ENCODE measurements around the gene ITGBL1.

ITGBL1 gene

DNA sequence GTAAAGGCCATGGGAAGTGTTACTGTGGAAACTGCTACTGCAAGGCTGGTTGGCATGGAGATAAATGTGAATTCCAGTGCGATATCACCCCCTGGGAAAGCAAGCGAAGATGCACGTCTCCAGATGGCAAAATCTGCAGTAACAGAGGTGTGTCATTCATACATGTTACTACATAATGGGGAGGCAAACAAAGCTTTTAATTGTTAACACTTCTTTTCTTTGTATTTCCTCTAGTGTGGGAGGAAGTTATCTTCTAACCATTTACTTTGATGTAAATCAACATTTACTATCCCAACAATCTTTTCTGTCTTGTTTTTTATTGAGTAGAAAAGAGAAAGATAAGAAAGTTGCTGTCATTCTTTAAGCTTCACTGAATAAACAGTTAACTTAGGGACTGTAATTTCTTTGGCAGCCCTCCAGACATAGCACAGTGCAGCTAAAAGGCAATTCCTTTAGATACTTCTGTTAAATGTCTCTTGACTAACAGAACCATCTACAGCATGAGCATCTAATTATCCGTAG, 126.9 kb downstream of the ITGBL1 start:
- no peak overlapping the region for H3K4me3 ChIP-seq (ENCODE audit: low read depth, low read length)
- TF ChIP-seq, protein P1, sequence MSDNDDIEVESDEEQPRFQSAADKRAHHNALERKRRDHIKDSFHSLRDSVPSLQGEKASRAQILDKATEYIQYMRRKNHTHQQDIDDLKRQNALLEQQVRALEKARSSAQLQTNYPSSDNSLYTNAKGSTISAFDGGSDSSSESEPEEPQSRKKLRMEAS (IDR thresholded peaks at IDR 0.05; ENCODE audit: low read depth, low read length), result no peak
- TF ChIP-seq, protein P2, sequence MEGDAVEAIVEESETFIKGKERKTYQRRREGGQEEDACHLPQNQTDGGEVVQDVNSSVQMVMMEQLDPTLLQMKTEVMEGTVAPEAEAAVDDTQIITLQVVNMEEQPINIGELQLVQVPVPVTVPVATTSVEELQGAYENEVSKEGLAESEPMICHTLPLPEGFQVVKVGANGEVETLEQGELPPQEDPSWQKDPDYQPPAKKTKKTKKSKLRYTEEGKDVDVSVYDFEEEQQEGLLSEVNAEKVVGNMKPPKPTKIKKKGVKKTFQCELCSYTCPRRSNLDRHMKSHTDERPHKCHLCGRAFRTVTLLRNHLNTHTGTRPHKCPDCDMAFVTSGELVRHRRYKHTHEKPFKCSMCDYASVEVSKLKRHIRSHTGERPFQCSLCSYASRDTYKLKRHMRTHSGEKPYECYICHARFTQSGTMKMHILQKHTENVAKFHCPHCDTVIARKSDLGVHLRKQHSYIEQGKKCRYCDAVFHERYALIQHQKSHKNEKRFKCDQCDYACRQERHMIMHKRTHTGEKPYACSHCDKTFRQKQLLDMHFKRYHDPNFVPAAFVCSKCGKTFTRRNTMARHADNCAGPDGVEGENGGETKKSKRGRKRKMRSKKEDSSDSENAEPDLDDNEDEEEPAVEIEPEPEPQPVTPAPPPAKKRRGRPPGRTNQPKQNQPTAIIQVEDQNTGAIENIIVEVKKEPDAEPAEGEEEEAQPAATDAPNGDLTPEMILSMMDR (IDR thresholded peaks at IDR 0.05; ENCODE audit: low read depth, low read length), result no peak
- no peak for TF ChIP-seq POLR2A (IDR thresholded peaks at IDR 0.05; ENCODE audit: extremely low read depth, insufficient read length)
- TF ChIP-seq MYC (IDR thresholded peaks at IDR 0.05; ENCODE audit: low read depth, low read length), result no peak
- no peak for DNase-seq (ENCODE audit: low read depth)

DNA sequence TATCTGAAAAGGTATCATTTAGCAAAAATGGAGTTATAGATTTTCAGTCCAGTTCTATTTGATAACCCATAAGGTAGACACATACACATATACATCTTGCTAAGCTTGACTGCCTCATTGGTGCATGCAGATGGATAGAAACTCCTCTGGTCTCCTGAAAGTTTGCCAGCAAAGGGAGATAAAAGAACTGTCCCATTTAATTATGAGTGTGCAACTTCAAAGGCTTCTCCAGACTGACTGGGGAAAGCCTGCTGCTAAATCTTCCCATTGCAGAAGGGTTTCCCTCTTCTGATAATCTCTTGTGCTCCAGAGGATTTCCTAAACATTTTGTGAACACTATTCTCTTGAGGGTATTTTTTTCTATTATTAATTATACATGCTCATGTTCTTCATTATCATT, 131.9 kb downstream of the ITGBL1 start:
- TF ChIP-seq POLR2A (IDR thresholded peaks at IDR 0.05; ENCODE audit: extremely low read depth, insufficient read length) (no peak), MYC (IDR thresholded peaks at IDR 0.05; ENCODE audit: low read depth, low read length) (no peak)
- TF ChIP-seq, protein P1 (IDR thresholded peaks at IDR 0.05; ENCODE audit: low read depth, low read length), result no peak
- TF ChIP-seq, protein P2 (IDR thresholded peaks at IDR 0.05; ENCODE audit: low read depth, low read length), result no peak
- no peak for DNase-seq (ENCODE audit: low read depth)
- H3K4me3 ChIP-seq (ENCODE audit: low read depth, low read length), result no peak overlapping the region

DNA sequence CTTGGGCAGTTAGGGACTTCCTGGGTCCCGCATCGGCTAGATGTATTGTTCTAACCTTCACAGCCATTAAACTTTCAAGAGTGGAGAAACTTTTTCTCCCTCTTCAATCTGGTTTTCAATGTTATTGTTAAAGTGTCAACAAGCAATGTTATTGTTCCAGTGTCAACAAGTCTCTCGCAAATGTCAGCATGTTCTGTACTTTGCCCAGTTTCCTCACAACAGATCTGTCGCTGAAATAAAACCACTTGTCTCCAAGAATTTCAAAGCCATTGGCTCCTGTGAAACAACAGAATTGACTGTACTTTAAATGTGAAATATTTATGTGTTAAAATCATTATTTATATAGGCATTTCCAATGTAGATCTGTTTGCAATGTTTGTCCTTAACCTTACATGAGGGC, 138.0 kb downstream of the ITGBL1 start:
- TF ChIP-seq POLR2A (IDR thresholded peaks at IDR 0.05; ENCODE audit: extremely low read depth, insufficient read length) (no peak), MYC (IDR thresholded peaks at IDR 0.05; ENCODE audit: low read depth, low read length) (no peak)
- TF ChIP-seq, protein P1 (IDR thresholded peaks at IDR 0.05; ENCODE audit: low read depth, low read length), result no peak
- TF ChIP-seq, protein P2 (IDR thresholded peaks at IDR 0.05; ENCODE audit: low read depth, low read length), result no peak
- no peak for DNase-seq (ENCODE audit: low read depth)
- no peak overlapping the region for H3K4me3 ChIP-seq (ENCODE audit: low read depth, low read length)

DNA sequence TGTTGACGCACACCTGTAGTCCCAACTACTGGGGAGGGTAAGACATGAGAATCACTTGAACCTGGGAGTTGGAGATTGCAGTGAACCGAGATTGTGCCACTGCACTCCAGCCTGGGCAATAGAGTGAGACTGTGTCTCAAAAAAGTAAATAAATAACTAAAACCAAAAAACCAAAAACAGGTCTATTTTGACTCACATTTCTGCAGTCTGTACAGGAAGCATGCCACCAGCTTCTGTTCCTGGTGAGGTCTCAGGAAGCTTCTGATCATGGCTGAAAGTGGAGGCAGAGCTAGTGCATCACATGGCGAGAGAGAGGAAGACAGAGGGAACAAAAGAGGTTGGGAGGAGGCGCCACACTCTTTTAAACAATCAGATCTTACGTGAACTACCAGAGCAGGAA, 142.5 kb downstream of the ITGBL1 start:
- no peak for DNase-seq (ENCODE audit: low read depth)
- TF ChIP-seq, protein P1 (IDR thresholded peaks at IDR 0.05; ENCODE audit: low read depth, low read length), result no peak
- no peak for TF ChIP-seq POLR2A (IDR thresholded peaks at IDR 0.05; ENCODE audit: extremely low read depth, insufficient read length)
- TF ChIP-seq, protein P2 (IDR thresholded peaks at IDR 0.05; ENCODE audit: low read depth, low read length), result no peak
- TF ChIP-seq MYC (IDR thresholded peaks at IDR 0.05; ENCODE audit: low read depth, low read length), result no peak
- H3K4me3 ChIP-seq (ENCODE audit: low read depth, low read length), result no peak overlapping the region

DNA sequence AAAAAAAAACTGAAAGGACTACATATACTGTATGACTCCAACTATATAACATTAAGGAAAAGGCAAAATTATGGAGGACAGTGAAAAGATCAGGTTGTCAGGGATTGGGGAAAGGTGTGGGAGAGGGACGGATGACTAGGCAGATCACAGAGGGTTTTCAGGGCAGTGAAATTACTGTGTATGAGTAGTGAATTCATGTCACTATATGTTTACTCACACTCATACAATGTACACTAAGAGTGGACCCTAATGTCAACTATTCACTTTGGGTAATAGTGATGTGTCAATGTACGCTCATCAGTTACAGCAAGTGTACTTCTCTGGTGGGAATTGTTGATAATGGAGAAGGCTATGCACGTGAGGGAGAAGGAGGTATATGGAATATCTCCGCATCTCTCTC, 144.3 kb downstream of the ITGBL1 start:
- no peak for DNase-seq (ENCODE audit: low read depth)
- TF ChIP-seq, protein P2 (IDR thresholded peaks at IDR 0.05; ENCODE audit: low read depth, low read length), result no peak
- TF ChIP-seq POLR2A (IDR thresholded peaks at IDR 0.05; ENCODE audit: extremely low read depth, insufficient read length) (no peak), MYC (IDR thresholded peaks at IDR 0.05; ENCODE audit: low read depth, low read length) (no peak)
- TF ChIP-seq, protein P1 (IDR thresholded peaks at IDR 0.05; ENCODE audit: low read depth, low read length), result no peak
- H3K4me3 ChIP-seq (ENCODE audit: low read depth, low read length), result no peak overlapping the region
